Measurements from ENCODE around the gene ZFP36L2. TPM values are rescaled to one million over a fixed set of nuclear protein-coding genes. Genes with fewer than 3 reads are reported as not detected.

Gene ZFP36L2
- total and polyA plus RNA-seq, 9 of the 15 experiments (the other 6 are each of a cell fraction or from before 2014, with no cell fraction given), result 4.1 to 60.6 (median 20.3) TPM

DNA sequence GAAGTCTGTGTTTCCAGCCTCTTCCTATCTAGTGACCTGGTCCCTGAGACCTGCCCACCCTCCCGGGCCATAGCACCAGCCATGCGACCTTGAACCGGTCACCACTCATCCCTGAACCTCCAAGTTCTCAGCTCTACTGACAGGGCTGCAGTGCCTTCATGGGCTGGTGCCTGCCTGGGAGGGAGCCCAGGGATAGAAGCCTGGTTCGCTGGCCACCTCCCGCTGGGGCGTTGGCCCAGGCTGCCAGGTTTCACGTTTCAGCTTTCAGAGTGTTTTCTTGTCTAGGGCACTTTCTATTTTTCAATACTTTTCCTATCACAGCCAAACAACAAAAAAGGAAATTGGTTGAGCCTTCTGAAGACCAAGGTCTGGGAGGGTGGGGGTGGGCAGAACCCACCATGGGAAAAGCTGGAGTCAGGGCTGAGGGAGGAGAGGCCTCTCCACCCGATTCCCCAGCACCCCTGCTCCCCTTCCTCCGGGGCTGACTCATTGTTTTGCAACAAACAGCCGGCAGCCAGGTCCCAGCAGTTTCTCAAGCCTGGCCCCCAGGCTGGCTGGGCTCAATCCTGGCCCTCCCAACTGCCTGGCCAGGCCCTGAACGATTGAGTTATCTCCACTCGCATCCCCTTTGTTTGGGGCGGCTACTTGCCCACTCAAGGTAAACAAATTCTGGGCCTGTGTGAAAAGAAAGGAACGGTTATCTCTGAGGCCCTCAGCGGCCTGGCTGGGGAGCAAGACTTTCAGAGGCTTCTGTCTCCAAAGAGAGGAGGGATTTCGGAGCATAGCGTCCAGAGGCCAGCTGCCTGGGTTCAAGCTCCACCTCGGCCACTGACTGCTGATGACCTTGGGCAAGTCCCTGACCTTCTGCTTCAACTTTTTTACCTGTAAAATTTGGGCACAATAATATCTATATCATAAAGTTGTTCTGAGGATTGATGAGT, 47.5 kb downstream of the ZFP36L2 start (continued):
- TF ChIP-seq, protein P1, sequence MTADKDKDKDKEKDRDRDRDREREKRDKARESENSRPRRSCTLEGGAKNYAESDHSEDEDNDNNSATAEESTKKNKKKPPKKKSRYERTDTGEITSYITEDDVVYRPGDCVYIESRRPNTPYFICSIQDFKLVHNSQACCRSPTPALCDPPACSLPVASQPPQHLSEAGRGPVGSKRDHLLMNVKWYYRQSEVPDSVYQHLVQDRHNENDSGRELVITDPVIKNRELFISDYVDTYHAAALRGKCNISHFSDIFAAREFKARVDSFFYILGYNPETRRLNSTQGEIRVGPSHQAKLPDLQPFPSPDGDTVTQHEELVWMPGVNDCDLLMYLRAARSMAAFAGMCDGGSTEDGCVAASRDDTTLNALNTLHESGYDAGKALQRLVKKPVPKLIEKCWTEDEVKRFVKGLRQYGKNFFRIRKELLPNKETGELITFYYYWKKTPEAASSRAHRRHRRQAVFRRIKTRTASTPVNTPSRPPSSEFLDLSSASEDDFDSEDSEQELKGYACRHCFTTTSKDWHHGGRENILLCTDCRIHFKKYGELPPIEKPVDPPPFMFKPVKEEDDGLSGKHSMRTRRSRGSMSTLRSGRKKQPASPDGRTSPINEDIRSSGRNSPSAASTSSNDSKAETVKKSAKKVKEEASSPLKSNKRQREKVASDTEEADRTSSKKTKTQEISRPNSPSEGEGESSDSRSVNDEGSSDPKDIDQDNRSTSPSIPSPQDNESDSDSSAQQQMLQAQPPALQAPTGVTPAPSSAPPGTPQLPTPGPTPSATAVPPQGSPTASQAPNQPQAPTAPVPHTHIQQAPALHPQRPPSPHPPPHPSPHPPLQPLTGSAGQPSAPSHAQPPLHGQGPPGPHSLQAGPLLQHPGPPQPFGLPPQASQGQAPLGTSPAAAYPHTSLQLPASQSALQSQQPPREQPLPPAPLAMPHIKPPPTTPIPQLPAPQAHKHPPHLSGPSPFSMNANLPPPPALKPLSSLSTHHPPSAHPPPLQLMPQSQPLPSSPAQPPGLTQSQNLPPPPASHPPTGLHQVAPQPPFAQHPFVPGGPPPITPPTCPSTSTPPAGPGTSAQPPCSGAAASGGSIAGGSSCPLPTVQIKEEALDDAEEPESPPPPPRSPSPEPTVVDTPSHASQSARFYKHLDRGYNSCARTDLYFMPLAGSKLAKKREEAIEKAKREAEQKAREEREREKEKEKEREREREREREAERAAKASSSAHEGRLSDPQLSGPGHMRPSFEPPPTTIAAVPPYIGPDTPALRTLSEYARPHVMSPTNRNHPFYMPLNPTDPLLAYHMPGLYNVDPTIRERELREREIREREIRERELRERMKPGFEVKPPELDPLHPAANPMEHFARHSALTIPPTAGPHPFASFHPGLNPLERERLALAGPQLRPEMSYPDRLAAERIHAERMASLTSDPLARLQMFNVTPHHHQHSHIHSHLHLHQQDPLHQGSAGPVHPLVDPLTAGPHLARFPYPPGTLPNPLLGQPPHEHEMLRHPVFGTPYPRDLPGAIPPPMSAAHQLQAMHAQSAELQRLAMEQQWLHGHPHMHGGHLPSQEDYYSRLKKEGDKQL (CRISPR knock-in tag; IDR thresholded peaks at IDR 0.05; ENCODE audit: borderline replicate concordance), result no peak
- TF ChIP-seq MTA1 (IDR thresholded peaks at IDR 0.05; ENCODE audit: borderline replicate concordance) (peak; percentile 82), CXXC5 (CRISPR knock-in tag; IDR thresholded peaks at IDR 0.05) (peak; percentile 92), FOXJ2 (tag; IDR thresholded peaks at IDR 0.05) (peak; percentile 90), FIP1L1 (IDR thresholded peaks at IDR 0.05; ENCODE audit: low read depth, low read length, poor library complexity, severe bottlenecking) (no peak), MAZ (CRISPR knock-in tag; conservative IDR thresholded peaks at IDR 0.05 in 1 of 2, IDR thresholded peaks at IDR 0.05 in 1 of 2) (peak; percentile 69 to 78), GATAD2A (IDR thresholded peaks at IDR 0.05) (peak; percentile 94; the same call in 1 of the 2 replicates), MTA2 (IDR thresholded peaks at IDR 0.05; ENCODE audit: low read depth) (peak; percentile 60), MAFF (IDR thresholded peaks at IDR 0.05; ENCODE audit: low read length) (no peak), MYBL2 (IDR thresholded peaks at IDR 0.05; ENCODE audit: low read depth) (no peak), MYBL2 (CRISPR knock-in tag; IDR thresholded peaks at IDR 0.05; ENCODE audit: borderline replicate concordance) (no peak), ZKSCAN8 (CRISPR knock-in tag; IDR thresholded peaks at IDR 0.05) (no peak; the same call in 1 of the 2 replicates), SMARCA4 (IDR thresholded peaks at IDR 0.05) (peak; percentile 86), KLF10 (CRISPR knock-in tag; IDR thresholded peaks at IDR 0.05) (no peak)
- TF ChIP-seq, protein P2, sequence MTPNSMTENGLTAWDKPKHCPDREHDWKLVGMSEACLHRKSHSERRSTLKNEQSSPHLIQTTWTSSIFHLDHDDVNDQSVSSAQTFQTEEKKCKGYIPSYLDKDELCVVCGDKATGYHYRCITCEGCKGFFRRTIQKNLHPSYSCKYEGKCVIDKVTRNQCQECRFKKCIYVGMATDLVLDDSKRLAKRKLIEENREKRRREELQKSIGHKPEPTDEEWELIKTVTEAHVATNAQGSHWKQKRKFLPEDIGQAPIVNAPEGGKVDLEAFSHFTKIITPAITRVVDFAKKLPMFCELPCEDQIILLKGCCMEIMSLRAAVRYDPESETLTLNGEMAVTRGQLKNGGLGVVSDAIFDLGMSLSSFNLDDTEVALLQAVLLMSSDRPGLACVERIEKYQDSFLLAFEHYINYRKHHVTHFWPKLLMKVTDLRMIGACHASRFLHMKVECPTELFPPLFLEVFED (CRISPR knock-in tag; conservative IDR thresholded peaks at IDR 0.05), result no peak
- TF ChIP-seq, protein P3, sequence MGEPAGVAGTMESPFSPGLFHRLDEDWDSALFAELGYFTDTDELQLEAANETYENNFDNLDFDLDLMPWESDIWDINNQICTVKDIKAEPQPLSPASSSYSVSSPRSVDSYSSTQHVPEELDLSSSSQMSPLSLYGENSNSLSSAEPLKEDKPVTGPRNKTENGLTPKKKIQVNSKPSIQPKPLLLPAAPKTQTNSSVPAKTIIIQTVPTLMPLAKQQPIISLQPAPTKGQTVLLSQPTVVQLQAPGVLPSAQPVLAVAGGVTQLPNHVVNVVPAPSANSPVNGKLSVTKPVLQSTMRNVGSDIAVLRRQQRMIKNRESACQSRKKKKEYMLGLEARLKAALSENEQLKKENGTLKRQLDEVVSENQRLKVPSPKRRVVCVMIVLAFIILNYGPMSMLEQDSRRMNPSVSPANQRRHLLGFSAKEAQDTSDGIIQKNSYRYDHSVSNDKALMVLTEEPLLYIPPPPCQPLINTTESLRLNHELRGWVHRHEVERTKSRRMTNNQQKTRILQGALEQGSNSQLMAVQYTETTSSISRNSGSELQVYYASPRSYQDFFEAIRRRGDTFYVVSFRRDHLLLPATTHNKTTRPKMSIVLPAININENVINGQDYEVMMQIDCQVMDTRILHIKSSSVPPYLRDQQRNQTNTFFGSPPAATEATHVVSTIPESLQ (CRISPR knock-in tag; IDR thresholded peaks at IDR 0.05), result no peak
- TF ChIP-seq, protein P4, sequence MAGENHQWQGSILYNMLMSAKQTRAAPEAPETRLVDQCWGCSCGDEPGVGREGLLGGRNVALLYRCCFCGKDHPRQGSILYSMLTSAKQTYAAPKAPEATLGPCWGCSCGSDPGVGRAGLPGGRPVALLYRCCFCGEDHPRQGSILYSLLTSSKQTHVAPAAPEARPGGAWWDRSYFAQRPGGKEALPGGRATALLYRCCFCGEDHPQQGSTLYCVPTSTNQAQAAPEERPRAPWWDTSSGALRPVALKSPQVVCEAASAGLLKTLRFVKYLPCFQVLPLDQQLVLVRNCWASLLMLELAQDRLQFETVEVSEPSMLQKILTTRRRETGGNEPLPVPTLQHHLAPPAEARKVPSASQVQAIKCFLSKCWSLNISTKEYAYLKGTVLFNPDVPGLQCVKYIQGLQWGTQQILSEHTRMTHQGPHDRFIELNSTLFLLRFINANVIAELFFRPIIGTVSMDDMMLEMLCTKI (IDR thresholded peaks at IDR 0.05; ENCODE audit: partially characterized antibody), result no peak

Measured in K562 (cell line).